Colonic mucosa (tissue), 4 donors: ENCODE measurements around the gene PDE1A. TPM values are rescaled to one million over a fixed set of nuclear protein-coding genes. Genes with fewer than 3 reads are reported as not detected.

Experiments
- DNase-seq: peaks from one replicate; pipeline ENCODE4 v3.0.0-alpha.2; 2020
- H3K27ac ChIP-seq: fragments of 200-600 bp; one replicate; pipeline ENCODE4 v1.8.0; 2021
- H3K27me3 ChIP-seq: fragments of 200-600 bp; one replicate; pipeline ENCODE4 v1.8.0; 2021
- H3K36me3 ChIP-seq: fragments of 200-600 bp; one replicate; pipeline ENCODE4 v1.8.0; 2021
- H3K4me1 ChIP-seq: fragments of 200-600 bp; one replicate; pipeline ENCODE4 v1.8.0; 2021; ENCODE audit warnings: mild to moderate bottlenecking
- H3K4me3 ChIP-seq: fragments of 200-600 bp; one replicate; pipeline ENCODE4 v1.8.0; 2021
- H3K9ac ChIP-seq, 2 donors: one replicate each; pipeline ENCODE4 v1.7.0; 2013; ENCODE audit warnings: control low read depth in 2 of 2, low read depth in 2 of 2, low read length in 2 of 2
- H3K9me3 ChIP-seq: fragments of 200-600 bp; one replicate; pipeline ENCODE4 v1.8.0; 2021
- CTCF ChIP-seq: fragments of 200-600 bp; IDR thresholded peaks from one replicate; pipeline ENCODE4 v1.8.0; 2022; ENCODE audit warnings: antibody characterized with exemption, mild to moderate bottlenecking
- intact Hi-C: fragments of 100-400 bp; cut with DNase I; formaldehyde crosslinking; loops from one replicate; pipeline ENCODE4 v1.14.1; 2022
- total RNA-seq, 2 donors: library from RNA; stranded (reverse); fragmentation: NEBNext Ultra II Directional in 1 of 2; extraction: Animal tissue kit (Norgen Biotek cat#: 25700) in 1 of 2; gene quantifications; one replicate each; pipeline ENCODE4 v1.2.1, GENCODE V29; 2021
- donor health status: healthy.
- donor health status: DM: no; HTN: no; CAD: no.
- donor health status: DM: no; HTN: no; CAD: no.

The PDE1A gene
- total RNA-seq, 2 donors from 2014 or later = 1.7 to 3.9 TPM

GRCh38 chr2:182207049-182207746 lies 219.6 kb downstream of the PDE1A start:
- H3K9ac ChIP-seq = no peak overlapping the region
- DNase-seq = no peak
- H3K27me3 ChIP-seq = no peaks in the 10 kb centered on the region
- no peak overlapping the region for H3K27ac ChIP-seq
- H3K4me1 ChIP-seq = no peaks in the 10 kb centered on the region
- H3K36me3 ChIP-seq = no peaks in the 10 kb centered on the region
- no peaks in the 10 kb centered on the region for H3K9me3 ChIP-seq
- no peak overlapping the region for H3K4me3 ChIP-seq
- TF ChIP-seq CTCF = no peak
- intact Hi-C loops = no loop called here

- Histone ChIP-seq H3K9me3 (no peaks in the 10 kb centered on the region), H3K4me3 (no peak overlapping the region), H3K9ac (no peak overlapping the region), H3K36me3 (no peaks in the 10 kb centered on the region), H3K4me1 (no peaks in the 10 kb centered on the region), H3K27me3 (no peaks in the 10 kb centered on the region), H3K27ac (no peak overlapping the region)
- TF ChIP-seq CTCF = no peak
- intact Hi-C loops = no loop called here
- DNase-seq = no peak
These were observed 229.3 kb downstream of the PDE1A start for GRCh38 chr2:182197529-182197928.

GRCh38 chr2:182193291-182193690 lies 233.5 kb downstream of the PDE1A start:
- no peaks in the 10 kb centered on the region for H3K9me3 ChIP-seq

GRCh38 chr2:182191061-182191460 lies 235.8 kb downstream of the PDE1A start:
- no peak for DNase-seq
- no peaks in the 10 kb centered on the region for H3K27me3 ChIP-seq
- H3K4me1 ChIP-seq = no peaks in the 10 kb centered on the region
- no peak overlapping the region for H3K9ac ChIP-seq
- H3K4me3 ChIP-seq = no peak overlapping the region
- no peaks in the 10 kb centered on the region for H3K36me3 ChIP-seq
- H3K27ac ChIP-seq = no peak overlapping the region
- TF ChIP-seq CTCF = no peak
- intact Hi-C loops = no loop called here
- no peaks in the 10 kb centered on the region for H3K9me3 ChIP-seq

More at GRCh38 chr2:182193291-182193690, 233.5 kb downstream of the PDE1A start:
- Histone ChIP-seq H3K9ac (no peak overlapping the region), H3K4me3 (no peak overlapping the region), H3K4me1 (no peaks in the 10 kb centered on the region), H3K27me3 (no peaks in the 10 kb centered on the region), H3K27ac (no peak overlapping the region), H3K36me3 (no peaks in the 10 kb centered on the region)
- intact Hi-C loops = no loop called here
- no peak for DNase-seq
- no peak for TF ChIP-seq CTCF

- TF ChIP-seq CTCF = no peak
- Histone ChIP-seq H3K9me3 (no peaks in the 10 kb centered on the region), H3K4me3 (no peak overlapping the region), H3K27ac (no peak overlapping the region), H3K4me1 (no peaks in the 10 kb centered on the region), H3K9ac (no peak overlapping the region), H3K36me3 (no peaks in the 10 kb centered on the region), H3K27me3 (no peaks in the 10 kb centered on the region)
- intact Hi-C loops = loop anchor here (2.0 kb wide), 1 partner anchor 464 kb away; no protein-coding TSS in a partner anchor
- no peak for DNase-seq
These were observed 239.7 kb downstream of the PDE1A start for GRCh38 chr2:182187130-182187529.
